ENCODE results near the gene JPH4. TPM values are rescaled to one million over a fixed set of nuclear protein-coding genes. Genes with fewer than 3 reads are reported as not detected.

Gene JPH4
- total and polyA plus RNA-seq, 2 donors (not counting 3 experiments of a cell fraction or from before 2014, with no cell fraction given): 0.06 TPM; not detected in 1

DNA sequence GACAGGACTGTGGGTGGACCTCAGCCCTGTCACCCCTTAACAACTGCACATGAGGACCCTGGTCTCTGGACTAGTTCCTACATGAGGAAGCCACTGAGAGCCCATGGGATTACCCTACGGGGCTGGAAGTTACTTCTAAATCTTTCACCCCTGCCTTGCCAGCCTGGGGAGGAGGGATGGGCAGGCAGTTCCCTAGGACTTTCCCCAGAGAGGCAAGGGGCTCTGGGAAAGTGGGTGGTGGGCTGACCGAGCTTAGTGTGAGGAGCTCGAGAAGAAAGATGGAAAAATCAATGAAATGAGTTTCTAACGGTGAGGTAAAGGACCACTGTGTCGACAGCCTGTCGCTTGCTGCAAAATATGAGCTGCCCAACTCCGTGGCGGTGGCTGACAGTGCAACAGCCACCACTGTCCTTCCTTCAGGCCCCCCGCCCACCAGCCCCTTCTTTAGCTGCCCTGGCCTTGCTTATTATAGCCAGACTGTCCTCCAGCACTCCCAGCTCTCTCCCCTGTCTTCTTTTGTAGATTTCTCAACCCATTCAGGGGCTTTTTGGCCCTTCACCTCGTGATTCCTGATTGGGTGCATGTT lies 32.0 kb downstream of the JPH4 start:
- BruUV-seq (replicated peaks): no TSS peak
- no peak overlapping the region for H3K4me2 ChIP-seq (ENCODE audit: insufficient read depth, low read length)

More for the DNA sequence above, 32.0 kb downstream of the JPH4 start:
- Histone ChIP-seq H3K27me3 (ENCODE audit: control insufficient read depth in 2 of 2, insufficient read depth in 2 of 2, low read length in 2 of 2) (peaks cover 23 to 25% of the 10 kb centered on the region in 2 experiments), H3K9me1 (replicated peaks; ENCODE audit: control insufficient read depth, extremely low read depth, insufficient read depth, low read length) (no peaks in the 10 kb centered on the region), H3K9me3 (replicated peaks; ENCODE audit: control insufficient read depth, insufficient read depth, low read length) (no peaks in the 10 kb centered on the region), H3K4me1 (ENCODE audit: control insufficient read depth, extremely low read depth, insufficient read depth, low read length) (peaks cover 5% of the 10 kb centered on the region), H3K27ac (ENCODE audit: insufficient read depth, low read depth, low read length) (no peak overlapping the region), H3K79me2 (ENCODE audit: control insufficient read depth, insufficient read depth, low read length) (no peaks in the 10 kb centered on the region), H4K20me1 (replicated peaks; ENCODE audit: control insufficient read depth, extremely low read depth, insufficient read depth, low read length) (no peaks in the 10 kb centered on the region), H2AFZ (ENCODE audit: low read depth, low read length) (no peak overlapping the region), H3K4me3 (replicated peaks in 1 of 3; ENCODE audit: insufficient read depth in 1 of 3, low read depth in 1 of 3, low read length in 3 of 3) (no peak overlapping the region), H3K9ac (replicated peaks; ENCODE audit: extremely low read depth, insufficient read depth, low read length) (no peak overlapping the region), H3K36me3 (ENCODE audit: control insufficient read depth in 2 of 2, extremely low read depth in 1 of 2, insufficient read depth in 2 of 2, low read length in 2 of 2) (no peaks in the 10 kb centered on the region)
- intact Hi-C loops (cut with micrococcal nuclease) (no loop called here), dilution Hi-C loops (cut with MboI; ENCODE audit: extremely low pct_ligation_motif_present, low sequenced_read_pairs) (no loop called here)
- POLR2A ChIA-PET: no interaction called here
- DNase-seq (ENCODE audit: low read depth, low spot score) (no peak), FAIRE-seq (no peak)
- TF ChIP-seq MYC (IDR thresholded peaks at IDR 0.05; ENCODE audit: low read depth, low read length): no peak
- TF ChIP-seq, protein P1, sequence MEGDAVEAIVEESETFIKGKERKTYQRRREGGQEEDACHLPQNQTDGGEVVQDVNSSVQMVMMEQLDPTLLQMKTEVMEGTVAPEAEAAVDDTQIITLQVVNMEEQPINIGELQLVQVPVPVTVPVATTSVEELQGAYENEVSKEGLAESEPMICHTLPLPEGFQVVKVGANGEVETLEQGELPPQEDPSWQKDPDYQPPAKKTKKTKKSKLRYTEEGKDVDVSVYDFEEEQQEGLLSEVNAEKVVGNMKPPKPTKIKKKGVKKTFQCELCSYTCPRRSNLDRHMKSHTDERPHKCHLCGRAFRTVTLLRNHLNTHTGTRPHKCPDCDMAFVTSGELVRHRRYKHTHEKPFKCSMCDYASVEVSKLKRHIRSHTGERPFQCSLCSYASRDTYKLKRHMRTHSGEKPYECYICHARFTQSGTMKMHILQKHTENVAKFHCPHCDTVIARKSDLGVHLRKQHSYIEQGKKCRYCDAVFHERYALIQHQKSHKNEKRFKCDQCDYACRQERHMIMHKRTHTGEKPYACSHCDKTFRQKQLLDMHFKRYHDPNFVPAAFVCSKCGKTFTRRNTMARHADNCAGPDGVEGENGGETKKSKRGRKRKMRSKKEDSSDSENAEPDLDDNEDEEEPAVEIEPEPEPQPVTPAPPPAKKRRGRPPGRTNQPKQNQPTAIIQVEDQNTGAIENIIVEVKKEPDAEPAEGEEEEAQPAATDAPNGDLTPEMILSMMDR (IDR thresholded peaks at IDR 0.05; ENCODE audit: extremely low read depth in 1 of 2, insufficient read depth in 1 of 2, low read depth in 1 of 2, low read length in 2 of 2): no peak
- TF ChIP-seq, protein P2, sequence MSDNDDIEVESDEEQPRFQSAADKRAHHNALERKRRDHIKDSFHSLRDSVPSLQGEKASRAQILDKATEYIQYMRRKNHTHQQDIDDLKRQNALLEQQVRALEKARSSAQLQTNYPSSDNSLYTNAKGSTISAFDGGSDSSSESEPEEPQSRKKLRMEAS (IDR thresholded peaks at IDR 0.05; ENCODE audit: insufficient read depth, insufficient read length): no peak
- TF ChIP-seq JUN (IDR thresholded peaks at IDR 0.05; ENCODE audit: borderline replicate concordance, insufficient read depth, insufficient read length, low read depth): no peak
- TF ChIP-seq GATA2 (IDR thresholded peaks at IDR 0.05; ENCODE audit: insufficient read depth, insufficient read length, low read depth, low read length): no peak
- TF ChIP-seq POLR2A (IDR thresholded peaks at IDR 0.05; ENCODE audit: low read depth, low read length): no peak
- TF ChIP-seq EZH2 (IDR thresholded peaks at IDR 0.05; ENCODE audit: borderline replicate concordance, low read depth, low read length, severe bottlenecking): no peak
- TF ChIP-seq FOS (IDR thresholded peaks at IDR 0.05; ENCODE audit: borderline replicate concordance, insufficient read depth, low read length): no peak
- TF ChIP-seq POLR2AphosphoS5 (IDR thresholded peaks at IDR 0.05; ENCODE audit: insufficient read depth, low read depth, low read length): no peak
- CTCF ChIA-PET: interaction anchor here (4.5 kb wide), 1 partner anchor 13 kb away, joined by 24 read pairs; no protein-coding TSS in a partner anchor
